GM12892 (cell line): ENCODE results near the gene SEC31B.

Experiments used
- DNase-seq: peaks from one replicate; pipeline ENCODE4 v3.0.0; 2011; ENCODE audit not compliant: insufficient read length
- FAIRE-seq: peaks from 2 replicates; lab custom pipeline; 2011; peaks lifted over from hg19 to GRCh38; lab: Jason Lieb, UNC
- POLR2A ChIP-seq: IDR thresholded peaks from 2 replicates; pipeline ENCODE4 v1.6.1; 2011; ENCODE audit warnings: low read depth, low read length, control low read depth
- POLR2AphosphoS5 ChIP-seq: IDR thresholded peaks from 2 replicates; pipeline ENCODE4 v1.6.1; 2011; ENCODE audit warnings: low read depth, low read length, control low read depth
- TAF1 ChIP-seq: IDR thresholded peaks from 2 replicates; pipeline ENCODE4 v1.6.1; 2011; ENCODE audit warnings: low read depth, mild to moderate bottlenecking, control low read depth, low read length, borderline replicate concordance

The SEC31B gene

GRCh38 chr10:100508691-100509150, 10.9 kb downstream of the SEC31B start:
- FAIRE-seq (peak; percentile 9), DNase-seq (no peak)
- TF ChIP-seq POLR2AphosphoS5 (no peak), POLR2A (no peak), TAF1 (no peak)

DNA sequence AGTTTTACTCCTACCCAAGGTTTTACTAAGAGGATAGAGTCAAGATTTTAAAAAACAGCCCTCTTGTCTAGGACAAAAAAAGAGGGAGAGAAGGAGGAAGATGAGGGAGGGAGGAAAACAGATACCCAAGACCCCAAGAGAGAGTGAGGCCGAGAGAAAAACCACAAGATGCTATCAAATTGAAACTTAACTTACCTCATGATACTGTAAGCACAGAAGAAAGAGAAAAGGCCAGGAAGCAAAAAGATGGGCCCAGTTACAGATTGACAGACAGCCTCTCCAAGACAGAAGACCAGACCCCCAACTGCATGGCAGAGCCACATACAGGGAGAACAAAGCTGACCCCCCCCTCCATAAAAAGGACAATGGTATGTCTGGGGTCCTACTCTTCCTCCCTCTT, 11.4 kb downstream of the SEC31B start:
- FAIRE-seq, result no peak
- DNase-seq, result no peak
- TF ChIP-seq TAF1, result no peak
- TF ChIP-seq POLR2AphosphoS5, result no peak
- no peak for TF ChIP-seq POLR2A

DNA sequence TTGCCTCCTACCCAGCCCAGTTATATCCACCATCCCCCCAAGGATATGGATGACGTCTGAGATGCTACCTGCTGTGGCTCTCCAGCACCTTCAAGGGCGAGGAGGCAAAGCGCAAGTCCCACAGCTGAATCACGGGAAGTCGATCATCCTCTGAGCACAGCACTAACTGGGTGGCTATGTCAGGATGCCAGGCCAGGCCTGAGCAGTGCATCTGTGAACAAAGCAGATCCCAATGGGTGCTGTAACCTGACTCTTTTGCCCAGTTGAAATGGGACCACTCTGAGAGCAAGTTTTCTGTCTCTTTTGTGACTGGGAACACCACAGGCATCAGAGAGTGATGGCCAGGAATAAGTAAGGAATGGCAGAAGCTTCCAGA, 12.3 kb downstream of the SEC31B start:
- FAIRE-seq (no peak), DNase-seq (no peak)
- TF ChIP-seq POLR2A, result no peak
- TF ChIP-seq POLR2AphosphoS5, result no peak
- TF ChIP-seq TAF1, result no peak

- TF ChIP-seq POLR2A, result no peak
- no peak for TF ChIP-seq TAF1
- TF ChIP-seq POLR2AphosphoS5, result no peak
- DNase-seq, result no peak
- no peak for FAIRE-seq
These were observed 12.9 kb downstream of the SEC31B start for GRCh38 chr10:100506596-100507356.

DNA sequence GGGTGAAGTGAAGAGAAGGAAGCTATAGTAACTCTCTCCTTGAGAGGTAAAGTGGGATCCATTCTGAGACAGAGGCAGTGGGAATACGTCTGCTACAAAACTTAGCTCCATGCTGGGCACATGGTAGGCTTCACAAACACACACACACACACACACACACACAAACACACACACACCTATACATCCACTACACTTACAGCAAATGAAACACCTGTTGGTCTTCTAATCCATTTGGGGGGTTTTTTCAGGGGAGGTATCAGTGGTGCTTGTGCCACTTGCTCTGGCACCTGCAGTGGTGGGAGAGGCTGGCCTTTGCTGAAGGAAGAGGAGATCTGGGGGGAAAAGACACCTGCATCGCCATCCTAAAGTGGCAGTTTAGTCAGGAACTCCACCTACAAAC, 14.5 kb downstream of the SEC31B start:
- TF ChIP-seq TAF1, result no peak
- TF ChIP-seq POLR2A, result no peak
- no peak for TF ChIP-seq POLR2AphosphoS5
- FAIRE-seq, result no peak
- no peak for DNase-seq

DNA sequence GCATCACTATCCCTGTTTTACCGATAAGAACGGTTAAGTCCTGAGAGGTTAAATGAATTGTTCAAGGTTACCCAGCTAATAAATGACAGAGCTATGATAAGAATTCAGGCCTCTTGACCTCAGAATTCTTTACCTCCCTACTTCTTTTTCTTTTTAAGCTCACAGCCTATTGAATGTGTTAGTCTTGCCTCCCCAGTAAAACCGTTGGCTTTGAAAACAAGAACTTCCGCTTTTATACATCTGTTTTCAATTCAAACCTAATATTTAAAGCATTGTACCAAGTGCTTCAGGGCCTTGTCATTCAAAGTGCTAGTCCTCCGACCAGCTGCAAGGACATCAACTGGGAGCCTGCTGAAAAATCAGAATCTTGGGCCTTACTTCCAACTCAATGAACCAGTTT, 15.6 kb downstream of the SEC31B start:
- DNase-seq (no peak), FAIRE-seq (no peak)
- no peak for TF ChIP-seq TAF1
- no peak for TF ChIP-seq POLR2AphosphoS5
- TF ChIP-seq POLR2A, result no peak

DNA sequence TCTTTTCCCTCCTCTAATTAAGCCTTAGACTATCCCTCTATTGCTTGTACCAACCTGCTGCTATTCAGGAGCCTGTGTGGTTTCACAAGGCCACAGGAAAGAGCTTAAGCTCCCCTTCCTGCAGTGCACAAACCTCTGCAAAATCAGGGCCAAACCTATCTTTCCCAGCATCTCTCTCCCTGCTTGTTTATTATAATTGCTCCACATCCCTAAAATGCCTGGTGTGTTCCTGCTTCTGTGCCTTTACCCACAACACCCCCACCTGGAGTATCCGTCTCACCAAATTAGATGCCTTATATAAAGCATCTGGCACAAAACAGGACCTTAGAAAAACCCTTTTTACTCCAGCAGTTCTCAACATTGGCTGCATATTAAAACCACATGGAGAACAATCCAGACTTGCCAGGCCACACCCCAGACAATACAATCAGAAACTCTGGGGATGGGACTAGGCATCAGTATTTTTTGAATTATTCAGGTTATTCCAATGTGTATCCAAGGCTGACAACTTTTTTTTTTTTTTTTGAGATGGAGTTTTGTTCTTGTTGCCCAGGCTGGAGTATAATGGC, 16.7 kb downstream of the SEC31B start:
- no peak for TF ChIP-seq TAF1
- no peak for TF ChIP-seq POLR2AphosphoS5
- no peak for TF ChIP-seq POLR2A
- no peak for FAIRE-seq
- no peak for DNase-seq

- no peak for TF ChIP-seq POLR2A
- no peak for TF ChIP-seq POLR2AphosphoS5
- no peak for TF ChIP-seq TAF1
- DNase-seq, result no peak
- FAIRE-seq, result no peak
These were observed 18.2 kb downstream of the SEC31B start for GRCh38 chr10:100501423-100501822.

GRCh38 chr10:100498059-100498458, 21.6 kb downstream of the SEC31B start:
- TF ChIP-seq POLR2AphosphoS5, result no peak
- TF ChIP-seq TAF1, result no peak
- TF ChIP-seq POLR2A, result no peak
- FAIRE-seq (no peak), DNase-seq (no peak)

DNA sequence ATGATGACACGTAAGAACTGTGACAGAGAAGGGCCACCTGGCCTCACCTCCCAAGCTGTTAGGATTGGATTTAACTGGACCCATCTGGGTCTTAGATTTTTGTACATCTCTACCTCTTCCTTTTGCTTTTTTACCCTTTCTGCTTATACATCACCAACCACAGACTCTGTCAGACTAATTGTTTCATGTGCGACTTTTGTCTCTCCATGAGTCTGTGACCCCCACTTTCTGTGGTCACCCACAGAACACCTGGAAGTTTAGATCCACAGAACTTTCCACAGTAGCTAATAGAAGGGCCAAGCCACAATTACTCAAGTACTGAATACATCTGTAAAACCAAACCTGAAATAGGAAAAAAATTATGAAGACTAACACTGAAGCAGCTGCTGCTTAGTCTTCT, 23.1 kb downstream of the SEC31B start:
- no peak for TF ChIP-seq TAF1
- TF ChIP-seq POLR2A, result no peak
- no peak for TF ChIP-seq POLR2AphosphoS5

DNA sequence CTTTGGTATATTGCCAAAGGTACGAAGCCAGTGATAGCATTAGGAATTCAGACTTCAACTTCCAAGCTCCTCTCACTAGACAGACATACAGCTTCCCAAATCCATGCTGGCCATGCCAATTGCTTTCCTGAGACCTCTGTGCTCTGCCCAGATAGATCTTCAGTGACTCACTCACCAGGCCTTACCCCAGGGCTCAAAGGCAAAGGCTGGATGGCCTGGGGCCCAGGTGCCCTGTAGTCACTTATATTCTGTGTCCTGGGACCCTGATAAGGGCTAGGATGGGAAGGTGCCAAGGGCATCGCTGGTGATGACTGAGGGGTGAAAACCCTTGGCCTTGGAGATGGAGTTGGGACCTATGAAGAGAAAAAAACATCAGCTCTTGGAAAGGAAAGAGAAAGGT, 29.1 kb downstream of the SEC31B start:
- FAIRE-seq (no peak), DNase-seq (no peak)
- no peak for TF ChIP-seq POLR2A
- no peak for TF ChIP-seq TAF1
- no peak for TF ChIP-seq POLR2AphosphoS5

More for the DNA sequence above, 23.1 kb downstream of the SEC31B start:
- DNase-seq (no peak), FAIRE-seq (no peak)

- no peak for DNase-seq
- no peak for FAIRE-seq
These were observed 30.3 kb downstream of the SEC31B start for GRCh38 chr10:100489396-100489795.

More at GRCh38 chr10:100489396-100489795, 30.3 kb downstream of the SEC31B start:
- no peak for TF ChIP-seq POLR2A
- no peak for TF ChIP-seq POLR2AphosphoS5
- no peak for TF ChIP-seq TAF1
